ENCODE results near the gene CEP250.

Gene CEP250

GRCh38 chr20:35497780-35498189, 42.4 kb downstream of the CEP250 start:
- Histone ChIP-seq H3K27me3 (no peaks in the 10 kb centered on the region), H3K4me1 (no peaks in the 10 kb centered on the region), H3K9me3 (no peaks in the 10 kb centered on the region), H3K36me3 (peaks cover 63 to 100% (median 88%) of the 10 kb centered on the region in 3 donors), H3K27ac (no peak overlapping the region), H3K4me3 (no peak overlapping the region)
- intact Hi-C loops (cut with DNase I; ENCODE audit: low total_unique reads): no loop called here
- no peak for TF ChIP-seq CTCF (IDR thresholded peaks at IDR 0.05)
- peak; percentile 52 to 72 for DNase-seq

GRCh38 chr20:35499271-35499670, 43.9 kb downstream of the CEP250 start:
- no peaks in the 10 kb centered on the region for H3K9me3 ChIP-seq
- DNase-seq: no peak
- H3K27ac ChIP-seq: no peak overlapping the region
- intact Hi-C loops (cut with DNase I; ENCODE audit: low total_unique reads): no loop called here
- no peaks in the 10 kb centered on the region for H3K4me1 ChIP-seq
- H3K4me3 ChIP-seq: no peak overlapping the region
- TF ChIP-seq CTCF (IDR thresholded peaks at IDR 0.05): no peak
- no peaks in the 10 kb centered on the region for H3K27me3 ChIP-seq
- peaks cover 61 to 100% (median 89%) of the 10 kb centered on the region in 3 donors for H3K36me3 ChIP-seq

- DNase-seq: no peak
Observed at GRCh38 chr20:35502352-35502751, 47.0 kb downstream of the CEP250 start.

DNA sequence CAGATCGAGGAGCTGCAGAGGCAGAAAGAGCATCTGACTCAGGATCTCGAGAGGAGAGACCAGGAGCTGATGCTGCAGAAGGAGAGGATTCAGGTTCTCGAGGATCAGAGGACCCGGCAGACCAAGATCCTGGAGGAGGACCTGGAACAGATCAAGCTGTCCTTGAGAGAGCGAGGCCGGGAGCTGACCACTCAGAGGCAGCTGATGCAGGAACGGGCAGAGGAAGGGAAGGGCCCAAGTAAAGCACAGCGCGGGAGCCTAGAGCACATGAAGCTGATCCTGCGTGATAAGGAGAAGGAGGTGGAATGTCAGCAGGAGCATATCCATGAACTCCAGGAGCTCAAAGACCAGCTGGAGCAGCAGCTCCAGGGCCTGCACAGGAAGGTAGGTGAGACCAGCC, 47.9 kb downstream of the CEP250 start:
- H3K9me3 ChIP-seq: no peaks in the 10 kb centered on the region
- H3K27me3 ChIP-seq: no peaks in the 10 kb centered on the region
- no peak for DNase-seq
- peaks cover 40 to 95% (median 67%) of the 10 kb centered on the region in 3 donors for H3K36me3 ChIP-seq
- H3K4me1 ChIP-seq: no peaks in the 10 kb centered on the region
- intact Hi-C loops (cut with DNase I; ENCODE audit: low total_unique reads): no loop called here
- TF ChIP-seq CTCF (IDR thresholded peaks at IDR 0.05): no peak
- H3K27ac ChIP-seq: no peak overlapping the region
- no peak overlapping the region for H3K4me3 ChIP-seq

More at GRCh38 chr20:35502352-35502751, 47.0 kb downstream of the CEP250 start:
- peaks cover 42 to 95% (median 70%) of the 10 kb centered on the region in 3 donors for H3K36me3 ChIP-seq
- TF ChIP-seq CTCF (IDR thresholded peaks at IDR 0.05): no peak
- no peaks in the 10 kb centered on the region for H3K4me1 ChIP-seq
- H3K4me3 ChIP-seq: no peak overlapping the region
- no peaks in the 10 kb centered on the region for H3K9me3 ChIP-seq
- H3K27me3 ChIP-seq: no peaks in the 10 kb centered on the region
- H3K27ac ChIP-seq: no peak overlapping the region
- intact Hi-C loops (cut with DNase I; ENCODE audit: low total_unique reads): no loop called here

DNA sequence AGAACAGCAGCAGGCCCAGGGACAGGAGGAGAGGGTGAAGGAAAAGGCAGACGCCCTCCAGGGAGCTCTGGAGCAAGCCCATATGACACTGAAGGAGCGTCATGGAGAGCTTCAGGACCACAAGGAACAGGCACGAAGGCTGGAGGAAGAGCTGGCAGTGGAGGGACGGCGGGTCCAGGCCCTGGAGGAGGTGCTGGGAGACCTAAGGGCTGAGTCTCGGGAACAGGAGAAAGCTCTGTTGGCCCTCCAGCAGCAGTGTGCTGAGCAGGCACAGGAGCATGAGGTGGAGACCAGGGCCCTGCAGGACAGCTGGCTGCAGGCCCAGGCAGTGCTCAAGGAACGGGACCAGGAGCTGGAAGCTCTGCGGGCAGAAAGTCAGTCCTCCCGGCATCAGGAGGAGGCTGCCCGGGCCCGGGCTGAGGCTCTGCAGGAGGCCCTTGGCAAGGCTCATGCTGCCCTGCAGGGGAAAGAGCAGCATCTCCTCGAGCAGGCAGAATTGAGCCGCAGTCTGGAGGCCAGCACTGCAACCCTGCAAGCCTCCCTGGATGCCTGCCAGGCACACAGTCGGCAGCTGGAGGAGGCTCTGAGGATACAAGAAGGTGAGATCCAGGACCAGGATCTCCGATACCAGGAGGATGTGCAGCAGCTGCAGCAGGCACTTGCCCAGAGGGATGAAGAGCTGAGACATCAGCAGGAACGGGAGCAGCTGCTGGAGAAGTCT, 48.6 kb downstream of the CEP250 start:
- intact Hi-C loops (cut with DNase I; ENCODE audit: low total_unique reads): no loop called here
- Histone ChIP-seq H3K36me3 (peaks cover 41 to 95% (median 69%) of the 10 kb centered on the region in 3 donors), H3K4me1 (no peaks in the 10 kb centered on the region), H3K9me3 (no peaks in the 10 kb centered on the region), H3K27me3 (no peaks in the 10 kb centered on the region), H3K27ac (no peak overlapping the region), H3K4me3 (no peak overlapping the region)
- TF ChIP-seq CTCF (IDR thresholded peaks at IDR 0.05): no peak
- no peak for DNase-seq
